GDM1 (cell line): ENCODE results near the gene MVP.
"Not testable (repeated sequence)": the region's sequence is repeated elsewhere in the genome, so short reads cannot be mapped to it uniquely, and the experiment has no call there.

ENCODE experiments used
- DNase-seq: peaks from one replicate; lab custom pipeline; 2025; lab: John Stamatoyannopoulos, UW

Gene MVP

DNA sequence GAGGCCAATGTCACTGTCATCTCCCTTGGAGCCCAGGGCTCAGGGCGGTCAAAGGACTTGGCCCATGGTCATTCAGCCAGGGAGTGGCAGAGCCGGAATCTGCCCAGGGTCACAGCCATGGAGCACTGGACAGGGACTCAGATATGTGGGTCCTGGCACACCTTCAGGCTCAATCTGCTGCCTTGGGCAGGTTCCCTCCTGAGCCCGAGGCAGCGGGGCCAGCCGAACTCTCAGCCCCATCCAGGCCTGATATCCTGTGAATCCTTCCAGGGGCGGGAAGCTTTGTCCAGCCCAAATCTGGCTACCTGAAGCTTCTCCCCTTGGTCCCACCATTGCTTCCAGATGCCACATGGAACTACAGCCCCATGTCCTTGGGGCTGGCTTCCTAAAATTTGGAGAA, 54.9 kb downstream of the MVP start:
- no peak for DNase-seq

GRCh38 chr16:29876217-29876593, 55.9 kb downstream of the MVP start:
- DNase-seq, result no peak

- DNase-seq, result no peak
Observed at GRCh38 chr16:29876594-29877249, 56.5 kb downstream of the MVP start.

DNA sequence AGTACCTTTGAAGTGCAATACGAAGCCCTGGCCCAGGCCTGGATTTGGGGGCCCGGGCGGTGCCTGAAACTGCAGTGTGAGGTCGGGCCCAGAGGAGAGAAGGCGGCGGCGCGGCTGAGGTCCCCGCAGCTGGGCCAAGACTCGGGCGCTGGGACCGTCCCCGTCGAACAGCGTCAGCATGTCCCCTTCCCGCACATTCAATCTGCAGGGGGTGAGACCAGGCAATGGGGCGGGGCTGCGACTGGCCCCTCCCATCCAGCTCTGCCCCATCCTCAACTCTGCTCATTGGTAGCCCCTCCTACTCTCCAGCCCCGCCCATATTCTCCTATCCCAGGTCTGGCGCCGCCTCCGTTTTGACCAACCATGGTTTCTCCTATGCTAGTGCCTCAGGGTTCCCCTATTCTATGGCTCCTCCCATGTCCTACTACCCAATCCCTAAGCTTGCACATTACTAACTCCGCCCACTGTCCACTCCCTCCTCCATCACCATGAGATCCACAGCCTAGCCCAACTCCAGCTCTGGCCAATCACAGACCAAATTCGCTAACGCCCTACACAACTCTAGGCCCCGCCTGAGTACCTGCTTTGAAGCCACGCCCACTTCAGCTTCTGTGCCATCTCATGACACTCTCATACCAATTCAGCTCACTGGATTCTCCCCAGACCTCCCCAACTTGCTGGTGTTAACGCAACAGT, 57.2 kb downstream of the MVP start:
- DNase-seq, result no peak

GRCh38 chr16:29878172-29878571, 57.9 kb downstream of the MVP start:
- no peak for DNase-seq

GRCh38 chr16:29881050-29881449, 60.8 kb downstream of the MVP start:
- DNase-seq, result no peak

DNA sequence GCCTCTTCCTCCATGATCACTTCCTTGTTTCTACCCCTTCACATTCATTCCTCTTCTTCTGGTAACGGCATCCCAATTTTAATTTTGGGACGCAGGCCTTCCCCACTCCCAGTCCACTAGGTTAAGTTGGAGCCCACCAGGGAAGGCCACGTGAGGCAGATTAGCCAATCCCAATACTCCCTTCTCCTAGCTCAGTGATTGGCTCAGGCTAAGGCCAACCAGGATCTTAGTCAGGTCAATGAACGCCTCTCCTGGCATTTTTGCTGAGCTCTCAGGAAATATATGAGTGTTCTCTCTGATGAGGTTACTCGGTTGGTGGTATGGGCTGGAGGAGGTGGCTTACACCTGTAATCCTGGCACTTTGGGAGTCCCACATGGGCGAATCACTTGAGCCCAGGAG, 63.7 kb downstream of the MVP start:
- no peak for DNase-seq

DNA sequence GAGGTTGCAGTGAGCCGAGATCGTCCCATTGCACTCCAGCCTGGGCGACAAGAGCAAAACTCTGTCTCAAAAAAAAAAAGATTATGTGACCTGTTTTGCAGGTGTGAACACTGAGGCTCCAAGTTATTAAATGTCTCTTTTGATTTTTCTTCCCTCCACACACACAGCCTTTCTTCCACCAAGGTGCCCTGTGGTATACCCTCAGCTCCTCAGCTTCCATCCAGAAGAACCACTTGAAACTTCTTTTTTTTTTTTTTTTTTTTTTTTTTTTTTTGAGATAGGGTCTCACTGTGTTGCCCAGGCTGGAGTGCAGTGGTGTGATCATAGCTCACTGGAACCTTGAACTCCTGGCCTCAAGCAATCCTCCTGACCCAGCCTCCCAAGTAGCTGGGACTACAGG, 69.1 kb downstream of the MVP start:
- DNase-seq, result not testable (repeated sequence)

- no peak for DNase-seq
Observed at GRCh38 chr16:29891525-29892457, 71.5 kb downstream of the MVP start.

GRCh38 chr16:29892458-29892813, 72.2 kb downstream of the MVP start:
- no peak for DNase-seq

- no peak for DNase-seq
Observed at GRCh38 chr16:29893553-29893952, 73.3 kb downstream of the MVP start.

DNA sequence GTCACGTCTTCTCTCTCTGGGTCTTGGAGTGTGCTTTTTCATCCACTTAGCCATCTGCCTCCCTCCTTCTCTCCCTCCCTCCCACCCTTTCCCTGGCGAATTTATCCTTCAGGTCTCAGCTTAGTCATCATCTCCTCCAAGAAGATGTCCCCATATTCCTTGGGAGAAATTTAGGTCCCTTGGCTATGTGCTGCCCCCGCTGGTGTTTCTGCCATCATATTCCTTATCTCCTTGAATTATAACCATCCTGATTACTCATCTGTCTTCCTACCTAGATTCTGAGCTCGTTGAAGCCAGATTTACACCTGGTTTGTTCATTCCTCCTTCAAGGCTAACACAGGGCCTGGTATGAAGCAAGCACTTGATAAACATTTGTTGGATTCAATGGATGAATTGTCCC, 74.1 kb downstream of the MVP start:
- no peak for DNase-seq

GRCh38 chr16:29896841-29897240, 76.6 kb downstream of the MVP start:
- no peak for DNase-seq

- DNase-seq, result no peak
Observed at GRCh38 chr16:29897333-29897732, 77.1 kb downstream of the MVP start.
